HG03025 (cell line): ENCODE results near the gene CDH23.

Source experiments
- ATAC-seq: cut with Tn5 transposase; IDR thresholded peaks from one replicate; pipeline ENCODE4 v1.9.1; 2021; ENCODE audit warnings: mild to moderate bottlenecking, moderate library complexity; ENCODE audit not compliant: unreplicated experiment, low FRiP score

CDH23 gene

DNA sequence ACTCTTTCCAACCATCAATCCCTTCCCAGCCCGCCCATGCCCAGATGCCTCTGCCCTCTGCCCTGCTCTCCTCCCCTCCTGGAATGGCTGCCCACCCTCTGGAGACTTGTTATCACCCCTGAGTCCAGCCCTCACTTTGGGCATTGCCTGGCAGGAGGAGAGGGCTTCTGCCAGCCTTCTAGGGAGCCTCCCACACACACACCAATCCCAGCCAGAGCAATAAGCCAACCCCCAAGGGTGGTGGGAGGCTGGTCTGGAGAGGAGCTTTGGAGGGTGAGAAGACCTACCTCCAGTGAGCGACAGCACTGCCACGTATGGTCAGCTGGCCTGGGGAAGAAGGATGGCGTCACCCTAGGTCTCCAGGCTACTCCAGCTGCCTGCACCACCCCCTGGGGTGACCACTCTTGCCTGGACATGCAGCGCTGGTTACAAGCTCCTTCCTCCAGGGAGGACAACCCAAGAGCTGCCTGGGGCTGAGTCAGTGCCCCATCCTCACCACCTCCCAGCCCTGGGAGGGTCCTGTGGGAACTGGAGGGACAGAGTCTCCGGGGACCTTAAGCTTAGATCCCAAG lies 314.4 kb downstream of the CDH23 start:
- ATAC-seq: no peak

DNA sequence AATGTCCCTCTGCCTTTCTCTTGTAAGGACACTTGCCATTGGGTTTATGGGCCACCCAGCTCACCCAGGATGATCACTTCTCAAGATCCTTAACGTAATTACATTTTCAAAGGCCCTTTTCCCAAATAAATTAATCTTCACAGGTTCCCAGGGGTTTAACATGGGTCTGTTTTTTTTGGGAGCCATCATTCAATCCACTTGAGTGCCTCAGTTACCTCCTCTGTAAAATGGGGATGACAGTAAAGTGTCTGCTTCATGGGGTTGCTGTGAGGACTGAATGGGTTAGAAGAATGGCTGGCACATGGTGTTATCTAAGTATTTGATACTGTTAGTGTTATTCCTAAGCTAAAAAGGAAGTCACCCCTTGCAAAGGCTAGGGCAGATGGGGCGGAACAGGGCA lies 315.4 kb downstream of the CDH23 start:
- no peak for ATAC-seq

DNA sequence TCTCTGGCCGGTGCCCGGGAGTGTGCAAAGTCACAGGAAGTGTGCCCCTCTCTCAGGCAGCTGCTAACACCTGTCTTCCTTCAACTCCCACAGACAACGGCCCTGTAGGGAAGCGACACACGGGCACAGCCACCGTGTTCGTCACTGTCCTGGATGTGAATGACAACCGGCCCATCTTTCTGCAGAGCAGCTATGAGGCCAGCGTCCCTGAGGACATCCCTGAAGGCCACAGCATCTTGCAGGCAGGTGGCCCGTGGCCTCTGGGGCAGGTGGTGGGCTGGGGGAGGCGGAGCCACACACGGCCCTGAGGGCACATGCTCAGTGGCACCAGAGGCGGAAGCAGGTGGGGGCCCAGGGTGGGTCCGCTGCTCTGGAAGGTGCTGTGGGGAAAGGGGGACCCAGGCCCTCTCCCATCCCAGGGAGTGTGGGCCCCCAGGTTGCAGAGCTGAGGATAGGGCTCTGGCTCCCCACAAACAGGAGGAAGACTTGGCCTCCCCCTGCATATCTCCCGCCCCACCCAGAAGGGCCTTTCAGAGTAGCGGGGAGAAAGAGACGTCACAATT lies 315.9 kb downstream of the CDH23 start:
- no peak for ATAC-seq

DNA sequence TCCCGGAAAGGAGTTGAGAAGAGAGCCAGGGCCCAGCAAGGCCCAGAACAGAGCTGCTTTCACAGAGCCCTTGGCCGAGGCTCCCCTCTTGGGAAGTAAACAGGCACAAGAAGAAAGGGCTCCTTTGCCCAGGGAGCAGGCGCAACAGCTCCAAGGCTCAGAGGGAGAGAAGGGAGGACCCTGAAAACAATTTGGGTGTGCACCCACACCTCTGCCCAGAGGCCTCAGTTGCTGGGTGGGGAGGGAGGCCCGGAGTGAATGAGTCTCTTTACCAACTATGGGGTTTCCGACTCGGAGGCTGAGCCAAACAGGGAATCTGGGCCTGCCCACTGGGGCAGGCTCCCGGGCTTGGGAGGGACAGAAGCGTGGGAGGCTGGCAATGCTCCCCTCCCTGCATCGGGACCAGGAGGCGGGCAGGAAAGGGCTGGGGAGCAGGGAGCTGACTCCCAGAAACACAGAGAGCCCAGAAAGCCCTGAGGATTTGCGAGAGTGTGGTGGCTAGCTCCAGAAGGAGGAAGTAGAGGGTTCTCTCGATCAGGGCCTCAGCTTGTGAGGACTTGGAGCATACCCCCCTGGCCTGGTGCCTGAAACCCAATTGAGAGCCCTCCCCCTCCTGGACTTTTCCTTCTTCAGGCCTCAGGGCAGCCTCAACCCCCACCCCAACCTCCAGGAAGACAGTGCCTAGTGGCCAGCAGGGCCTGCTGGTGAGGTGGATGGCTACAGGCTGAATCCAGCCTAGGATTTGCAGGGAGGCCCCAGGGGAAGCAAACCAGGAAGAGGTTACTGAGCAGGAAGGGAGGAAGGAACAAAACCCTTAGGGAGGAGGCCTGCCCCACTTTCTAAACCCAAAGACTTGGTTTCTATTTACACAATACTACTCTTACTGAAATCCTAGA lies 316.7 kb downstream of the CDH23 start:
- ATAC-seq: no peak

DNA sequence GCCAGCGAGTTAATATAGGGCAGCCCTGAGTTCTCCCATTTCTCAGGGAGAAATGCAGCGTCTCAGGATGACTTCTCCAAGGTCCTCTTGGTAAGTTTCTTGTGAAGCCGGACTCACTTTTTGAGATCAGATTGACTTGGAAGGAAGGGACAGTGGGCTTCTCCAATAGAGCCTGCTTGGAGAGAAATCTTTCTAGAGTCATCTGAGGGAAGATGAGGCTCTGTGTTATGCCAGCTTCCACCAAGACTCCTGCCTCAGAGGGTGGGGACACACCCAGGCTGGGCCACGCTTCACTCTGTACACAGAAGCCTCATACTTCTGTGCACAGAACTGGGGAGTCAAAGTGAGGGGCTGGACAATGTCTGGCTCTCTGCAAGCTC lies 317.3 kb downstream of the CDH23 start:
- ATAC-seq: no peak

DNA sequence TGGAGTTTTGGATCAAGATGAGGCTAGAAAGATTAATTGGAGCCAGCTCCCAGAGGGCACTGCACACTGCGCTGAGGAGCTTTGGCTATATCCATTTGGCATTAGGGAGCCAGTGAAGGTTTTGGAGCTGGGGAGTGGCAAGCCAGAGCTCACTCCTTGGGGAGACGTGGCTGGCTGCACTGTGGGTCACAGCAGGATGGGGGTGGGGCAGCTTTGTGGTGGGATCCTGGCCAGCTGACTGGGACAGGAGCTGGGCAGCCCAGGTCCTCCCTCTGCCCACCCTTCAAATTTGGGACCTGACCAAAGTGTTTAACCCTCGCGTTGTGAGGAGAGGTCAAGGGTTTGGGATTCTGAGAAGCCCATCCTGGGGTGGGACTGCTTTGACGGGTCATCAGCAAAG lies 317.9 kb downstream of the CDH23 start:
- ATAC-seq: no peak

DNA sequence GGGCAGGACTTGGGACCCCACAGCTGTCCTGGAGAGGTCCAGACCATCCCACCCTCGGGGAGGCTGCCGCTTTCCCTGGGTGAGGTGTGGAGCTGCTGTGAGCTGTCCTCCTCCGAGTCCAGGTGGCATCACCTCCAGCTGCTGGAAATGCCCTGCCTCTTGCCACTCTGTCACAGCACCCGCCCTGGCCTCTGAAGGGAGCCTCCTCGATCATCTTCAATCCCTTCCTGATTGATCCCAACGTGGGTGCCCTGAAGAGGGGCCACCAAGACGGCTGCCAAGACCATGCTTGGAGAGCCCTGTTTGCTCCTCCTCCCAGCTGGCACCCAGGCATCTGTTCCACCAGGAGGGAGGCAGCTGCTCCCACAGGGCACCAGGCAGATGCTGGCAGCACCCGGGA lies 318.3 kb downstream of the CDH23 start:
- no peak for ATAC-seq

DNA sequence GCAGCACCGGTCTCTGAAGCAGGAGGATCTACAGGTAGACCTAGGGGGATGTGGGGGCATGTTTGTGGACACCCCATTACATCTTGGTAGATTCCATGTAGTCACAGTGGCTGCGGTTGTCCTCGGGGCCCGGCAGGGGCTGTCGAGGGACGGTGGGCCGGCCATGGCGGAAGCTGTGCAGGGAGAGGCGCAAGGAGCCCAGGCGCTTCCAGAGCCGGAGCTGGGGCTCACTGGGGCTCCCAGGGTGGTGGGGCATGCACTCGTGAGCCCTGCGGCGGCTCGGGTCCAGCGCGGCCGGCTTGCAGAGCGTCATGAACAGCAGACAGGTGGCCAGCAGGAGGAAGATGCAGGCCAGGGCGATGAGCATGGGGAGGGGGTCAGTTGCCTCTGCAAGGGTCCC lies 319.1 kb downstream of the CDH23 start:
- ATAC-seq: no peak

DNA sequence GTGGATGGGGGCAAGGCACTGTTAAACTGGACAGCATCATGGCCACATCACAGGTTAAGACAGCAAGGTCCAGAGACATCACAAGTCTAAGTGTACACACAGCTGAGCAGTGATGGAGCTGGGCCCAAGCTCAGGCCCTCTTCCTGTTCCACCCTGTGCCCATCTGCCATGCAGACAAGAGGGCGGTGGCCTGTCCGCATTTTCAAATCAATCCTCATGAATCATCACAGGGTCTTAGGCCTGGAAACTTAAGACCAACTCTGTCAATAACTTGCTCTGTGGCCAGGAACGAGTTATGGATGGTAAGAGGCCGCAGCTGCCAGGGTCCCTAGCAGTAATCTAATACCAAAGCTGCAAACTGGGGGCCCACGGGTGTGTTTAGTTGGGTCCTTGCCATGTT lies 319.7 kb downstream of the CDH23 start:
- ATAC-seq: no peak

DNA sequence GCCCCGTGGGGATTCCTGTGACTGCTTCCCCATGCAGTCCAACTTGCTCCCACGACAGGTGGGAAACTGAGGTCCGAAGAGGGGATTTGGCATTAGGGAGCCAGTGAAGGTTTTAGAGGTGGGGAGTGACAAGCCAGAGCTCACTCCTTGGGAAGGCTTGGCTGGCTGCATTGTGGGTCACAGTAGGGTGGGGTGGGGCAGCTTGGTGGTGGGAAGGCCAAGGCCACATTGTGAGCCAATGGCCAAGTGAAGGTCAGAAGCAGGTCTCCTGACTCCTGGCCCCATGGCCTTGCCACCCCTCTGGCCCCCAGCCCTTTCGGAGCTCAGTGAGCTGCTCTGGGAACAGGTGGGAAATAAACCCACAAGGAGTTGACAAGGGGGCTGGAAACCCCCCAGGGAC lies 320.3 kb downstream of the CDH23 start:
- ATAC-seq: no peak

DNA sequence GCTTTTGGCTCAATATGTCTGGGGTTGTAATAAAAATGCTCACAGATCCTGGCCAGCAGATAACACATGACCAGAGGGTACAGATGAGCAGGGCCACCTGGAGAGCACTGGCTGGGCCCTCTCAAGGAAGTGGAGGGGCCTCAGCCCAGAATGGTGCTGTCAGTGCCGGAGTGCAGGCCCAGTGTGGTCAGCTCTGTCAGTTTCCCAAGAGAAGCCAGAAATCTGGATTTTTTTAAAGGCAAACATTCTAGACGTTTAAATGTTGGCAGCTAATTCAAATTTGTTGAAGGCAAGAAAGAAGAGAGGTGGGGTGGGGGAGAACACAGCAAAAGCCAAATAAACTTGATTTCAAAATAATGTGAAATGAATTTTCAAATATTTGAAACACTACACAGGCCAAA lies 320.8 kb downstream of the CDH23 start:
- no peak for ATAC-seq

DNA sequence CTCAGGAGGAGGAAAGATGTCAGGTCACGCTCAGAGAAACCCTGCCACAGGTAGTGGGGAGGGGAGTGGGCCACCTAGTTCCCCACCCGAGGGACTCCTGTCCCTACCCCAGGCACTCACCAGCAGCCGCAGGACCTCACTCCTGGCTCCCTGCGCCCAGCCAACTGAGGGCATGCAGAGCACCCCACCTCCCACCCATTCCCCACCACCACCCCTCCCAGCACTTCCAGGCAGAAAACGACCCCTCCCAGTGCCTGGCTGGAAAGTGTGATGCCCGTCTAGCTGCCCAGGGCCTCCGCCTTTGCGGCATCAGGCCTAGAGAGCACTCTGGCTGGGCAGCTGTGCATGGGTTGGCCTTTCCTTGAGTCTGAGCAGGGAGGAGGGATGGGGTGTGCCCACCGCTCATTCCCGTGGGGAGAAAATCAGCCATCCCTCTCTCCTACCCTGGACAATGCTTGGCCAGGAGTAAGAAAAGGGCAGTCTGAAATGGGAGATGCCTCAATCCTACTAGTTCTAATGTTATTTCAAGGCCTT lies 321.5 kb downstream of the CDH23 start:
- ATAC-seq: no peak

DNA sequence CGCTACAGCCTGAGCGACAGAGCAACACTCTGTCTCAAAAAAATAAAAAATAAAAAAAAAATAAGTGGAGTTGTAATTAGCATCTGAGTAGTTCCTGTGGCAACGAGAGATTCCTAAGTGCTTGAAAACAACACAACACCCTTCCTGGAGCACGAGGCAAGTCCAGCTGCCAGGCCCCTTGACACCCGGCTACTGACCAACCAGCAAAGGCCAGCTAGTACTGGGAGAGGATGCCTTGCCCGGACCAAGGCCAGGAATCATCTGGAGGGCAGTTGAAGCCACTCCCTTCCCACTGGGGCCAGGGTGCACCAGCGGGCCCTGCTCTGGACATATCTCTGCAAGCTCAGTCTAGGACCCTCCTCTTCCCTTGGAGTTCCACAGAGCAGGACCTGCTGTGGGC lies 322.3 kb downstream of the CDH23 start:
- no peak for ATAC-seq

DNA sequence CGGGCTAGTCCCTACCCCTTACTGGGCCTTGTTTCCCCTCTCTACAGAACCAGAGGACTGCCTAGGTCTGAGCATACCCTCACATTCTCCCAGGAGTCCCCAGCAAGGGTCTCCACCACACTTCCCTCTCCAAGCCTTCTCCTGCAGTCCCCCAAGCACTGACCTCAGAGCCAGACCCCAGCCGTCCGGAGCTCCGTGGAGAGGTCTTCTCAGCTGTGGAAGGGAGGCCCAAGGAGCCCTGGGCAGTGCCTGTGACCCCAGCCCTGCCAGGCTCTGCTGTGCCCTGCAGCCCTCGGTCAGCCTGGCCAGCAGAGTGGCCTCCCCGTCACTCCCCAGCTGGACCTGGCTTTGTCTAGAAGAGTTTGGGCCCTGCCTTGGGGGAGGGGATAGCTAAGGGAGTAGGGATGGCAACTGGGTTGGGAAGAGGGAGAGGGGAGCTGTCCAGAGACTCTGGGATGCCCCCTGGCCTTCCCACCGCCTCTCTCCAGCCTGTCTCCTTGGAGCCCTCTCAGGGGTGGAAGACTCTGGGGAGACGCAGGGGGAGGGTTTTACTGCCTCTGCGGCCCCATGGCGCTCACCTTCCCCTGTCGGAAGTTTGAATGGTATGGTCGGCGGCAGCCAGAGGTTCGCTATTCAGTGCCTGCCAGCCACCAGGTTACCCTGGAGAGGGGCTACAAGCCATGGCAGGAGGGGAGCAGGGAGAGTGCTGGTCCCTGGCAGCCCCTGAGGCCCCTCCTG lies 322.9 kb downstream of the CDH23 start, which contains the start of gene C10orf105:
C10orf105 (minus strand) TSS at position 315 of the 738 bp plus-strand sequence. CDS start 3,441 bp downstream, outside the sequence.
- ATAC-seq: no peak

DNA sequence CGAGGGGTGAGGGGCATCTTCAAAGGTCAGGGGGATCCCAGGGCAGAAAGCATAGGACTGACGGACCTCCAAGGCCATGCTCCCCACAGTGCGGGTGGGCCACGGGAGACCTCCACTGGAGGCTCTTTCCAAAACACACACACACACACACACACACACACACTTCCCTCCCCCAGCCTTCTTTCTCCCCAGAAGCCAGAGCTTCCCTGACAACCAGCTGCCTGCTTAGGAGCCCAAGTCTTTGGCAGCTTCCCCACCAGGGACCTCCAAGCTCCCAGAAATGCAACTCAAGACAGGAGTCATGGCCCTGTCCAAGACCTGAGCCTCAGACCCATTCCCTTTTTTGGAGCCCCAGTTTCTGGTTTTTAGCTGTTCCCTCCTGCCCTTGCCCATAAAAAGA lies 323.6 kb downstream of the CDH23 start:
- ATAC-seq: no peak

DNA sequence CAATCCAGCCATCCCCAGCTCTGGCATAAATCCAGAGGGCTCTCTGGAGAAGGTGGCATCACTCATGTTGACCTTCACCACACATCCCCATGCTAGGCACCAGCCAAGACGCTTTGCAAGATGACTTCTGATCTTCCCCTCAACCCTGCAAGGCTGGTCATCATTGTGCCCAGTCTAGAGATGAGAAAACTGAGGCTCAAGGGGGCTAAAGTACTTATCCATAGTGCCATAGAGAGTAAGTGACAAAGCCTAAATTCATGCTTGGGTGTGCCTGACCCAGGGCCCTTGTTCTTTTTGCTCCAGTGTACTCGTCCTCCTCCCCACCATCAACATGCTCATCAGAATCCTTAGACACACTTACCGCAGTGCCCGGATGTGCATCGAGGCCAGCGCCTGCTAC lies 324.6 kb downstream of the CDH23 start:
- no peak for ATAC-seq

DNA sequence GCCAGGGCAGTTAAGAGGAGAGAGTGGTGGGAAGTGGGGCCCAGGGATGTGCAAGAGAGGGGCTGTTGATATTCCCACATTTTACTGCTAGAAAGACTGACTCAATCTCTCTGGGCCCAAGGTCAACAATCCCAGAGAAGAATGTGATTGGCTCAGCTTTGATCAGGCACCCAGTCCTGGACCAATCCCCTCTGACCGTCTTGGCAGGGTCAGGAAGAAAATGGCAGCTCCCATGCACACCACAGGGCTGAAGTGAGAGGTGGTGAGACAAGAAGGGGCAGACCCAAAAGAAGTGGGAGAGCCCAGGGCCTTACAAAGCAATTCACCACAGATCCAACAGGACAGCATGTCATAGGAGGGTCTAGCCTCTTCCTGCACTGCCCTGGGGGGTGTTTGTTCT lies 326.1 kb downstream of the CDH23 start:
- no peak for ATAC-seq

DNA sequence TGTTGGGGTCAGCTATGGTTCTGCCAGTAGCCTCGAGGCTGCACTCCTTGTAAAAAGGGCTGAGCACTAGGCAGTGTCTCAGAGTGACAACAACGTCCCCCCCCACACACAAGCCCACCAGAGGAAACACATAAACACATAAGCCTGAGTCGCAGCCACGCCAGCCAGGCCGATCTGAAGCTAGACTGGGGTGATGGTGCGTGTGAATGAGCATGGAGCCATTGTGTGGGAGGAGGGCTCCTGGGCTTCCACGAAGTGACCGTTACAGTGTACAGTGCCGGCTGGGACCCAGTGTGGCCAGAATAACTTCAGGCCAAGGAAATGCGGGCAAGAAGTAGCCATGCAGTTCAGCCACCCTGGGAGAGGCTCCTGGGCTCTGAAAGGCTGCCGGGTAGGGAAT lies 326.6 kb downstream of the CDH23 start:
- no peak for ATAC-seq

DNA sequence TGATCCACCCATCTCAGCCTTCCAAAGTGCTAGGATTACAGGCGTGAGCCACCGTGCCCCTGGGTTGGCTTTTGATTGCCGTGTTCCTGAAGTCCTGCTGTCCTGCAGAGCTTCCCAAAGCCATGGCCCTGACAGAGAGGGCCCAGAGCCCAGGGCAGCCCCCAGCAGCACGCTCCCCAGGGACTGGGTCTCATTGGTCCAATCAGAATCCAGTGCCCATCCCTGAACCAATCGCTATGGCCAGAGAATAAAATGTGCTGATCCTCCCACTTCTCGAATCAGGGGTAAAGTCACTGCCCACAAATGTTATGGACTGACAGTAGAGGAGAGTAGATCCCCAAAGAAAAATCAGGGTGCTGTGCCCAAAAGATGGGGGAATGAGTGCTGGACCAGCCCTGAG lies 327.8 kb downstream of the CDH23 start:
- no peak for ATAC-seq

DNA sequence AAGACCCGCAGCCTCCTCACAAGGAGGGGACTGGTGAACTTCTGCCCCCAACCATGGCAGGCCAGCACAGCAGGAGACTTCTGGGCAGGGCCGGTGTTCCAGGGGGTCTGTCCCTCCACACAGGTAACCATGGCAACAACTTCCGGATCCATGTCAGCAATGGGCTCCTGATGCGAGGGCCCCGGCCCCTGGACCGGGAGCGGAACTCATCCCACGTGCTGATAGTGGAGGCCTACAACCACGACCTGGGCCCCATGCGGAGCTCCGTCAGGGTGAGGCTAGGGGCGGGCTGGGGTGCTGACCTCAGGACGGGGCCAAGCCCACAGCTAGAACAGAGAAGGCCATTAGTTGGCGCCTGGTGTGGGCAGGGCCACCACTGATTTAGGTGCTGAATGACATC lies 328.5 kb downstream of the CDH23 start:
- no peak for ATAC-seq

DNA sequence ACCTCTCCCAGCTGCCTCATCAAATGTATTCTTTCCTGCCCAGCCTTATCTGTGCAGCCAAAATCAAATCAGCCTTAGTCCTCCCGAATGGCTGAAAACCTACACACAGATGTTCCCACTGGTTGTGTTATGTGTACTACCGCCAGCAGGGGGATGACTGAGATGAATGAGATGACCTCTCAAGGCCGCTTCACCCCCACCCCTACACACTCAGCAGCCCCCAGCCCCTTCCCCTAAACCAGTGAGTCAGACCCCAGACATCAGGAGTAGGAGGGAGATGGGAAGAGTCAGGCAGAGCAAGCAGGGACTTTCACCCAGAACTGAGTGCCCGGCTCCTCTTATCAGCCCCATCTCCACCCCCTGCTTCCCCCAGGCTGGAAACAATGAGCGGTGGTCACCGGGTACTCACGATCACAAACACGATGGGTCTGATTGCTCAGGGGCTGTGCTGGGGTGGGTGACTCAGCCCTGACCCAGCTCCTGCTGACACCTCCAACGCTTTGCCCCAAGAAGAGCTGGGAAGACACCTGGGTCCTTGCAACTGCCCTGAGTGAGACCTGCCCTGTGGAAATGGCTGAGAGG lies 329.4 kb downstream of the CDH23 start:
- no peak for ATAC-seq
